K562 (cell line): ENCODE data around the gene CIAO3.

Source experiments
- CBFB ChIP-seq: sonication (generic); formaldehyde crosslinking; IDR thresholded peaks from 2 replicates; pipeline ENCODE4 v1.4.0; 2020; ENCODE audit warnings: mild to moderate bottlenecking, missing genetic modification reagents
- FOXP1 ChIP-seq: sonication (generic); formaldehyde crosslinking; IDR thresholded peaks from 2 replicates; pipeline ENCODE4 v1.8.0; 2022; ENCODE audit warnings: mild to moderate bottlenecking, missing genetic modification reagents
- GTF2F1 ChIP-seq: IDR thresholded peaks from 2 replicates; pipeline ENCODE4 v1.6.1; 2011; ENCODE audit warnings: low read depth, low read length, improper control_type of control experiment
- IRF1 ChIP-seq: sonication (generic); formaldehyde crosslinking; IDR thresholded peaks from 2 replicates; pipeline ENCODE4 v1.8.0; 2022; ENCODE audit warnings: missing genetic modification reagents, mild to moderate bottlenecking, borderline replicate concordance
- MYC ChIP-seq, 2 experiments: fragments of 250-450 bp in 1 of 2; sonication (Bioruptor Pico) in 1 of 2; IDR thresholded peaks; 2 replicates each; pipeline versions ENCODE4 v1.5.1 to v1.6.1; 2012 to 2021; ENCODE audit warnings: low read depth in 2 of 2, borderline replicate concordance in 1 of 2, improper control_type of control experiment in 1 of 2, low read length in 1 of 2, mild to moderate bottlenecking in 1 of 2, moderate library complexity in 1 of 2
- POLR2A ChIP-seq: fragments of 450-650 bp; conservative IDR thresholded peaks from 2 replicates; pipeline ENCODE4 v1.6.1; 2016
- TF ChIP-seq, protein P1 (sequence below): fragments of 250-450 bp; sonication (Bioruptor Pico); IDR thresholded peaks from 2 replicates; pipeline ENCODE4 v1.4.0; 2020

DNA sequence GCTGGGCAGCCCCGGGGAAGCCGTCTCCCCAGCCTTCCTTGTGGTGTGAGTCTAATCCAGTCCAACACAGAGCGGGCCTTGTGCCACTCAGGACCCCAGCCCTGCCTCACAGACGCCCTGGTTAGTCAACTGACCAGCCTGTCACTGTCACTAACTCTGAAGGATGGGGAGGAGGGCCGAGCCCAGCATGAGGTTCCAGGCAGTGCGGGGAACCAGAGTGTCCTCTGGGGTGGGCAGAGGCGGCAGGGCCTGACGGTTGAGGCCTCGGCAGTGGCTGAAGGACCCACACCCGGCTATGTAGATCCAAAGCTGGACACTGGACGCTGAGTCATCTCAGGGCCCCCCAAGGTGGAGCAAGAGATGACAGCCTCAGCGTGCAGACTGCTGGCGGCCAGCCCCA, 38.8 kb upstream of the CIAO3 start:
- no peak for TF ChIP-seq IRF1 (CRISPR knock-in tag)
- no peak for TF ChIP-seq GTF2F1
- TF ChIP-seq, protein P1, sequence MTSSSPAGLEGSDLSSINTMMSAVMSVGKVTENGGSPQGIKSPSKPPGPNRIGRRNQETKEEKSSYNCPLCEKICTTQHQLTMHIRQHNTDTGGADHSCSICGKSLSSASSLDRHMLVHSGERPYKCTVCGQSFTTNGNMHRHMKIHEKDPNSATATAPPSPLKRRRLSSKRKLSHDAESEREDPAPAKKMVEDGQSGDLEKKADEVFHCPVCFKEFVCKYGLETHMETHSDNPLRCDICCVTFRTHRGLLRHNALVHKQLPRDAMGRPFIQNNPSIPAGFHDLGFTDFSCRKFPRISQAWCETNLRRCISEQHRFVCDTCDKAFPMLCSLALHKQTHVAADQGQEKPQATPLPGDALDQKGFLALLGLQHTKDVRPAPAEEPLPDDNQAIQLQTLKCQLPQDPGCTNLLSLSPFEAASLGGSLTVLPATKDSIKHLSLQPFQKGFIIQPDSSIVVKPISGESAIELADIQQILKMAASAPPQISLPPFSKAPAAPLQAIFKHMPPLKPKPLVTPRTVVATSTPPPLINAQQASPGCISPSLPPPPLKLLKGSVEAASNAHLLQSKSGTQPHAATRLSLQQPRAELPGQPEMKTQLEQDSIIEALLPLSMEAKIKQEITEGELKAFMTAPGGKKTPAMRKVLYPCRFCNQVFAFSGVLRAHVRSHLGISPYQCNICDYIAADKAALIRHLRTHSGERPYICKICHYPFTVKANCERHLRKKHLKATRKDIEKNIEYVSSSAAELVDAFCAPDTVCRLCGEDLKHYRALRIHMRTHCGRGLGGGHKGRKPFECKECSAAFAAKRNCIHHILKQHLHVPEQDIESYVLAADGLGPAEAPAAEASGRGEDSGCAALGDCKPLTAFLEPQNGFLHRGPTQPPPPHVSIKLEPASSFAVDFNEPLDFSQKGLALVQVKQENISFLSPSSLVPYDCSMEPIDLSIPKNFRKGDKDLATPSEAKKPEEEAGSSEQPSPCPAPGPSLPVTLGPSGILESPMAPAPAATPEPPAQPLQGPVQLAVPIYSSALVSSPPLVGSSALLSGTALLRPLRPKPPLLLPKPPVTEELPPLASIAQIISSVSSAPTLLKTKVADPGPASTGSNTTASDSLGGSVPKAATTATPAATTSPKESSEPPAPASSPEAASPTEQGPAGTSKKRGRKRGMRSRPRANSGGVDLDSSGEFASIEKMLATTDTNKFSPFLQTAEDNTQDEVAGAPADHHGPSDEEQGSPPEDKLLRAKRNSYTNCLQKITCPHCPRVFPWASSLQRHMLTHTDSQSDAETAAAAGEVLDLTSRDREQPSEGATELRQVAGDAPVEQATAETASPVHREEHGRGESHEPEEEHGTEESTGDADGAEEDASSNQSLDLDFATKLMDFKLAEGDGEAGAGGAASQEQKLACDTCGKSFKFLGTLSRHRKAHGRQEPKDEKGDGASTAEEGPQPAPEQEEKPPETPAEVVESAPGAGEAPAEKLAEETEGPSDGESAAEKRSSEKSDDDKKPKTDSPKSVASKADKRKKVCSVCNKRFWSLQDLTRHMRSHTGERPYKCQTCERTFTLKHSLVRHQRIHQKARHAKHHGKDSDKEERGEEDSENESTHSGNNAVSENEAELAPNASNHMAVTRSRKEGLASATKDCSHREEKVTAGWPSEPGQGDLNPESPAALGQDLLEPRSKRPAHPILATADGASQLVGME (CRISPR knock-in tag), result no peak
- no peak for TF ChIP-seq POLR2A
- TF ChIP-seq MYC (IDR thresholded peaks at IDR 0.05; ENCODE audit: low read depth, low read length), result no peak
- no peak for TF ChIP-seq MYC (CRISPR knock-in tag; IDR thresholded peaks at IDR 0.05; ENCODE audit: borderline replicate concordance, low read depth)
- TF ChIP-seq FOXP1 (CRISPR knock-in tag), result no peak
- no peak for TF ChIP-seq CBFB (CRISPR knock-in tag)
